Smooth muscle cell (in vitro differentiated cells): ENCODE data around the gene PKM. TPM values are rescaled to one million over a fixed set of nuclear protein-coding genes. Genes with fewer than 3 reads are reported as not detected.

Experiments
- DNase-seq: peaks from one replicate; lab custom pipeline; 2025; ENCODE audit not compliant: unreplicated experiment; lab: John Stamatoyannopoulos, UW
- H2AFZ ChIP-seq: fragments of 200-600 bp; sonication (generic); 2 replicates; pipeline ENCODE4 v1.6.0; 2016; ENCODE audit warnings: antibody characterized with exemption, low read depth, mild to moderate bottlenecking
- H3F3A ChIP-seq: fragments of 200-600 bp; sonication (generic); 2 replicates; pipeline ENCODE4 v1.6.0; 2017; ENCODE audit warnings: antibody characterized with exemption, low read depth
- H3K27ac ChIP-seq: fragments of 200-600 bp; sonication (generic); 2 replicates; pipeline ENCODE4 v1.5.1; 2016; ENCODE audit warnings: low read depth, mild to moderate bottlenecking
- H3K27me3 ChIP-seq: fragments of 200-600 bp; sonication (generic); 2 replicates; pipeline ENCODE4 v1.6.1; 2016; ENCODE audit warnings: low read depth, mild to moderate bottlenecking
- H3K36me3 ChIP-seq: fragments of 200-600 bp; sonication (generic); 2 replicates; pipeline ENCODE4 v1.5.1; 2016; ENCODE audit warnings: low read depth
- H3K4me1 ChIP-seq: fragments of 200-600 bp; sonication (generic); 2 replicates; pipeline ENCODE4 v1.5.1; 2016; ENCODE audit warnings: low read depth
- H3K4me2 ChIP-seq: fragments of 200-600 bp; sonication (generic); 2 replicates; pipeline ENCODE4 v1.6.0; 2016; ENCODE audit warnings: mild to moderate bottlenecking
- H3K4me3 ChIP-seq: fragments of 200-600 bp; sonication (generic); 2 replicates; pipeline ENCODE4 v1.5.1; 2016; ENCODE audit warnings: mild to moderate bottlenecking
- H3K79me2 ChIP-seq: fragments of 200-600 bp; sonication (generic); 2 replicates; pipeline ENCODE4 v1.6.0; 2016; ENCODE audit warnings: low read depth, mild to moderate bottlenecking
- H3K9ac ChIP-seq: fragments of 200-600 bp; sonication (generic); 2 replicates; pipeline ENCODE4 v1.6.0; 2016; ENCODE audit warnings: low read depth
- H3K9me3 ChIP-seq: fragments of 200-600 bp; sonication (generic); replicated peaks from 2 replicates; pipeline ENCODE4 v1.5.1; 2016; ENCODE audit warnings: low read depth
- H4K20me1 ChIP-seq: fragments of 200-600 bp; sonication (generic); 2 replicates; pipeline ENCODE4 v1.6.0; 2016; ENCODE audit warnings: low read depth
- WGBS: methylation state at CpG from one replicate; pipeline ENCODE4 v1.1.7; 2016; ENCODE audit warnings: low lambda C conversion rate; 5-methylcytosine and 5-hydroxymethylcytosine counted together
- polyA plus RNA-seq: library from polyadenylated mRNA; unstranded; fragments of >200 nt; fragmentation: Nextera tagmentation; extraction: Ambion mirVana; gene quantifications from 2 replicates; pipeline ENCODE4 v1.2.1, GENCODE V29; 2016
- total RNA-seq: library from RNA; depleted of rRNA; stranded (reverse); fragments of >200 nt; gene quantifications from 2 replicates; pipeline ENCODE4 v1.2.3, GENCODE V29; 2014
- TF ChIP-seq, protein P1 (sequence below): fragments of 200-600 bp; sonication (generic); IDR thresholded peaks from 2 replicates; pipeline ENCODE4 v1.5.1; 2017; ENCODE audit warnings: borderline replicate concordance, mild to moderate bottlenecking, antibody characterized with exemption; ENCODE audit not compliant: insufficient read depth, poor library complexity, severe bottlenecking

The PKM gene
- total and polyA plus RNA-seq, 2 experiments from 2014 or later, result 1,125 to 1,598 TPM

DNA sequence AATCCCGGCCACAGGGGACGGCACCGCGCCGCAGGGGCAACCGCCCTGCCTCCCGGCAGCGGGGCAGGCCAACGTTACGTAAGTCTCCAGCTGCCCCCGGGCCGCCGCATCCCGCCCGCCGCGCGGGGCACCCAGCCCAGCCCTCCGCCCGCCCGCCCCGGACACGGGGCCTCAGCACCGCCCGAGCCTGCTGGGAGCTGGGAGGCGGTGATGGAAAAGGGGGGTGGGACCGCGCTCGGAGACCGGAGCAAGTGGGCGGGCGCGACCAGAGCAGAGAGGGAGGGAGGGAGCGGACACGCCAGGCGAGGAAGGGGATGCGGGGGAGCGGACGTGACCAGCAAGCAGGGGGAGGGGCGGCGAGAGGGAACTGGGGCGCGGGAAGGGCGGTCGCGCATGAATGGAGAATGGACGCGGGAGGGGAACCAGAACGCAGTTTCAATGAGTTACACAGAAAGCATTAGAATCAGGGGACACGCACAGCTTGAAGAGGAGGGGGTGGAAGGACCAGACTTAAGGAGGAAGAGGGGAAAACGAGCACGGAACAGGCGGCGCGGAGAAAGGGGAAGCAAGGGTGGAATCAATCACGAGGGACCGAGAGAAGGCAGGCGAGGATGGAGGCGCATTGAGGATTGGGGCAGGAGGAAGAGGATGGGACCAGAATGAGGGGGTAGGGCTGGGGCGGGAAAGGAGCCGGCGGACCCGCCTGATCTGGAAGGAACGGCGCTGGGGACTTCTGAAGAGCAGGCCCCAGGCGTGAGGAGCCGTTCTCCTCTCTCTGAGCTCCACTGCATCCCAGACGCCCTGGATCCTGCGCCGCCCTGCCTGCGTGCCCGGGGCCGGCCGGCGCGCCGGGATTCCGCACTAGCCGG lies 559 bp downstream of the PKM start:
- Histone ChIP-seq H3K9ac (peak overlapping the region; percentile 93), H3K27ac (peak overlapping the region; percentile 95), H3K79me2 (peaks cover 23% of the 10 kb centered on the region), H3F3A (peaks cover 35% of the 10 kb centered on the region), H3K4me2 (peak overlapping the region; percentile 91), H4K20me1 (peaks cover 35% of the 10 kb centered on the region), H3K36me3 (no peaks in the 10 kb centered on the region), H3K4me1 (peaks cover 44% of the 10 kb centered on the region), H2AFZ (no peak overlapping the region), H3K9me3 (no peaks in the 10 kb centered on the region), H3K4me3 (peak overlapping the region; percentile 86), H3K27me3 (no peaks in the 10 kb centered on the region)
- under 1% methylated on average over 39 of the region's 79 CpGs for WGBS
- TF ChIP-seq, protein P1, sequence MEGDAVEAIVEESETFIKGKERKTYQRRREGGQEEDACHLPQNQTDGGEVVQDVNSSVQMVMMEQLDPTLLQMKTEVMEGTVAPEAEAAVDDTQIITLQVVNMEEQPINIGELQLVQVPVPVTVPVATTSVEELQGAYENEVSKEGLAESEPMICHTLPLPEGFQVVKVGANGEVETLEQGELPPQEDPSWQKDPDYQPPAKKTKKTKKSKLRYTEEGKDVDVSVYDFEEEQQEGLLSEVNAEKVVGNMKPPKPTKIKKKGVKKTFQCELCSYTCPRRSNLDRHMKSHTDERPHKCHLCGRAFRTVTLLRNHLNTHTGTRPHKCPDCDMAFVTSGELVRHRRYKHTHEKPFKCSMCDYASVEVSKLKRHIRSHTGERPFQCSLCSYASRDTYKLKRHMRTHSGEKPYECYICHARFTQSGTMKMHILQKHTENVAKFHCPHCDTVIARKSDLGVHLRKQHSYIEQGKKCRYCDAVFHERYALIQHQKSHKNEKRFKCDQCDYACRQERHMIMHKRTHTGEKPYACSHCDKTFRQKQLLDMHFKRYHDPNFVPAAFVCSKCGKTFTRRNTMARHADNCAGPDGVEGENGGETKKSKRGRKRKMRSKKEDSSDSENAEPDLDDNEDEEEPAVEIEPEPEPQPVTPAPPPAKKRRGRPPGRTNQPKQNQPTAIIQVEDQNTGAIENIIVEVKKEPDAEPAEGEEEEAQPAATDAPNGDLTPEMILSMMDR, result no peak
- DNase-seq, result peak; percentile 80

DNA sequence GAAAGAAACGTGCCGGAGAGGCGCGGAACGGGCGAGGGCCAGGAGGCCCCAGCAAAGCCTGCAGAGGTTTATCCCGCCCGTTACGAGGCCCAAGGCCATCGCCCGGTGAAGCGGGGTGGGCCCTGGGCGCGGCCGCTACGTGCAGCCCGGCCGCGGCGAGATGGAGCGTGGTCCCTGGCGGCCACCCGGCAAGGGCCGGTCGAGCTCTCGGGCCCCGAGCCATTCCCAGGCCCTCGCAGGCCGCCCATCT lies 1.1 kb downstream of the PKM start:
- TF ChIP-seq, protein P1, result no peak
- WGBS, result 0% methylated on average over 29 of the region's 29 CpGs
- no peak for DNase-seq
- peak overlapping the region; percentile 93 for H3K9ac ChIP-seq
- peaks cover 35% of the 10 kb centered on the region for H3F3A ChIP-seq
- peak overlapping the region; percentile 91 for H3K4me2 ChIP-seq
- H3K27me3 ChIP-seq, result no peaks in the 10 kb centered on the region
- H3K9me3 ChIP-seq, result no peaks in the 10 kb centered on the region
- peak overlapping the region; percentile 86 for H3K4me3 ChIP-seq
- peaks cover 44% of the 10 kb centered on the region for H3K4me1 ChIP-seq
- H3K27ac ChIP-seq, result peak overlapping the region; percentile 95
- H3K36me3 ChIP-seq, result no peaks in the 10 kb centered on the region
- H4K20me1 ChIP-seq, result peaks cover 41% of the 10 kb centered on the region
- peaks cover 29% of the 10 kb centered on the region for H3K79me2 ChIP-seq
- no peak overlapping the region for H2AFZ ChIP-seq

DNA sequence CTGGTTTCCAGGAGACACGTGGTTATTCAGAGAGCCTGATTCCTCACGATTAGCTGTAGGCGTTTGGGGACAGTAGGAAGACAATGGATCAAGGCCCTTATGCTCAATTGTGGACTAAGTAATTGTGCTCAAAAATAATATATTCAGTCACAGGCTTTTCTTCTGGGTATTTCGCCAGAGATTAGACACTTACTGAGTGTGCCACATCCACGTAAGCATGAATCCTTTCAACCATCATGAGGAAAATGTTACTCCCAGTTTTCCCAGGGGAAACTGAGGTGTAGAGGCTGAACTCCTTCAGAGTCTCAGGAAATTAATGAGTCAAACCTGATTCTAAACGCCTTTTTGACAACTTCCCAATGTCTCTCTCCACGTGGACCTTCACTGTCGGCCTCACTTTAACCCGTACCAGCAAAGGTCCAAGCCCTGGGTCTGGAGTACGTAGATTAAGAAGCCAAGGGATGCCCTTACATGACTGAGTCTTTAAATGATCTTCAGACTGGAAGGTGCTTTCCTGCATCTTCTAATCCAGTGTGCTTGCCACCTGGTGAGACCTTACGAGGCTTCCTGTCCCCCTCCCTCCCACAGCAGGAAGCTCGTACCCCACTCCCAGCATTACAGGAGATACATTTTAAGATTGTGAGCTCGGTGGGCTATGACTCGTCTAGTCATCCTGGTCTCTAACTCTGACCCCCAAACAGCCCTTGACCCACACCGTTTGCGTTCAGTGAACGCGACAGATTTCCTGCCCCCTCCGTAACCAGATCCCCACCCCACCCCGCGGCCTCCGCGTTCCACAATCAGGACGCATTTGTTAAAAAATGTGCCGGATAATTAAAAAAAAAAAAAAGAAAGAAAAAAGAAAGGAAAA lies 1.7 kb downstream of the PKM start:
- no peaks in the 10 kb centered on the region for H3K9me3 ChIP-seq
- peaks cover 35% of the 10 kb centered on the region for H3F3A ChIP-seq
- peak overlapping the region; percentile 93 for H3K9ac ChIP-seq
- H3K4me3 ChIP-seq, result peak overlapping the region; percentile 86
- H2AFZ ChIP-seq, result no peak overlapping the region
- TF ChIP-seq, protein P1, result no peak
- peak overlapping the region; percentile 91 for H3K4me2 ChIP-seq
- peaks cover 35% of the 10 kb centered on the region for H3K79me2 ChIP-seq
- H3K36me3 ChIP-seq, result no peaks in the 10 kb centered on the region
- no peaks in the 10 kb centered on the region for H3K27me3 ChIP-seq
- H3K27ac ChIP-seq, result peak overlapping the region; percentile 95
- WGBS, result 3% methylated on average over 17 of the region's 25 CpGs
- no peak for DNase-seq
- H4K20me1 ChIP-seq, result peaks cover 45% of the 10 kb centered on the region
- H3K4me1 ChIP-seq, result peaks cover 46% of the 10 kb centered on the region
